NT2/D1 (cell line): ENCODE data around the gene LIPG.

Experiments
- SUZ12 ChIP-seq: IDR thresholded peaks from 2 replicates; pipeline ENCODE4 v1.6.1; 2011; ENCODE audit not compliant: insufficient read length, insufficient read depth; ENCODE audit errors: extremely low read depth
- YY1 ChIP-seq: IDR thresholded peaks from 2 replicates; pipeline ENCODE4 v1.6.1; 2011; ENCODE audit not compliant: insufficient read length, insufficient read depth

DNA sequence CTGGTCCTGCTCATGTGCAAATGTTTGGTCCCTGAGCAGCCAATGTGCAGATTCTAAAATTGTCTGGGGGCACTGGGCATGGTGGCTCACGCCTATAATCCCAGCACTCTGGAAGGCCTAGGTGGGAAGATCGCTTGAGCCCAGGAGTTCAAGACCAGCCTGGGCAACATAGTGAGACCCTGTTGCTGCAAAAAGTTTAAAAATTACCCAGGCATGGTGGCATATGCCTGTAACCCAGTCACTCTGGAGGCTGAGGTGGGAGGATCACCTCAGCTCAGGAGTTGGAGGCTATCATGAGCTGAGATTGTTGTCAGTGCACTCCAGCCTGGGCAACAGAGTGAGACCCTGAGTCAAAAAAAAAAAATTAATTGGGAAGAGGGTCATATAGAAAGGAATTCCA is 5.1 kb downstream of the LIPG start:
- TF ChIP-seq YY1 = no peak
- no peak for TF ChIP-seq SUZ12
